ENCODE data around the gene MRPS14.

DNA sequence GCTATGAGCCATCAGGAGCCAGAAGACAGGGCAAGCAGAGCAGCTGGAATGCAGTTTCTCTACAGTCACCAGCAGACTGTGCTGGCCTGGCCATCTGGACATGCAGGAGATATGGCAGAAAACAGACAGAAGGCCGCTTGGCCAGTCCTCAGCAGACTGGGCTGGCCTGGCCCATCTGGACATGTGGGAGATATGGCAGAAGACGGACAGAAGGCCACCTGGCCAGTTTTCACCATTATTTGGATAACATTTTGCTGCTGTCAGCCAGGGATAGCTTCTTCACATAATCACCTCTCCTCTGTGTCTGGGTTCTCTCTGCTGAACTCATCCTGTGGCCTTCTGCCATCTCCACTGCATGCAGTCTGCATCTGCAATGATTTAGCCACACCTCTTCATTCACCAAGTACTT, 48.5 kb downstream of the MRPS14 start:
- TF ChIP-seq POLR2AphosphoS5 (IDR thresholded peaks at IDR 0.05; ENCODE audit: low read depth, low read length): no peak
- TF ChIP-seq TAF1 (IDR thresholded peaks at IDR 0.05; ENCODE audit: borderline replicate concordance, insufficient read depth, low read length): no peak
- TF ChIP-seq SIN3A (IDR thresholded peaks at IDR 0.05; ENCODE audit: borderline replicate concordance, insufficient read depth, low read length): no peak

Measured in PFSK-1 (cell line).